DND-41 (cell line): ENCODE data around the gene UIMC1.

ENCODE experiments used
- CTCF ChIP-seq: IDR thresholded peaks from 2 replicates; pipeline ENCODE4 v1.5.1; 2012; ENCODE audit warnings: borderline replicate concordance, low read length, moderate library complexity, mild to moderate bottlenecking; ENCODE audit not compliant: poor library complexity, severe bottlenecking; ENCODE audit errors: extremely low read depth
- EZH2 ChIP-seq: IDR thresholded peaks from 3 replicates; pipeline ENCODE4 v1.6.1; 2012; ENCODE audit warnings: borderline replicate concordance, low read depth, mild to moderate bottlenecking, moderate library complexity, low read length, inconsistent platforms; ENCODE audit not compliant: severe bottlenecking

GRCh38 chr5:176947847-176948246, 58.7 kb downstream of the UIMC1 start:
- TF ChIP-seq CTCF (no peak), EZH2 (no peak)
